H9 (cell line): ENCODE measurements around the gene KRTAP10-6. TPM values are rescaled to one million over a fixed set of nuclear protein-coding genes. Genes with fewer than 3 reads are reported as not detected.

Experiments used
- DNase-seq: peaks from one replicate; pipeline ENCODE4 v3.0.0-alpha.2; 2017
- H2AFZ ChIP-seq: one replicate; pipeline ENCODE4 v1.6.1; 2013; ENCODE audit warnings: mild to moderate bottlenecking, low read length, control low read depth, moderate library complexity
- H2AK5ac ChIP-seq: 2 replicates; pipeline ENCODE4 v1.6.1; 2013; ENCODE audit warnings: low read length, control low read depth, mixed read lengths; ENCODE audit not compliant: insufficient read length
- H2BK120ac ChIP-seq: one replicate; pipeline ENCODE4 v1.6.1; 2013; ENCODE audit warnings: low read depth, mild to moderate bottlenecking, low read length, control low read depth, inconsistent platforms; ENCODE audit not compliant: poor library complexity, severe bottlenecking
- H2BK12ac ChIP-seq: 2 replicates; pipeline ENCODE4 v1.6.1; 2013; ENCODE audit warnings: low read length, control low read depth, mixed read lengths, low read depth; ENCODE audit not compliant: insufficient read length
- H2BK15ac ChIP-seq: 2 replicates; pipeline ENCODE4 v1.6.1; 2013; ENCODE audit warnings: low read depth, low read length, control low read depth
- H2BK20ac ChIP-seq: one replicate; pipeline ENCODE4 v1.6.1; 2013; ENCODE audit warnings: low read depth, mild to moderate bottlenecking, low read length, control low read depth, inconsistent platforms; ENCODE audit not compliant: poor library complexity, severe bottlenecking
- H2BK5ac ChIP-seq: 2 replicates; pipeline ENCODE4 v1.6.1; 2013; ENCODE audit warnings: low read length, control low read depth, mixed read lengths; ENCODE audit not compliant: insufficient read length
- H3K14ac ChIP-seq: 2 replicates; pipeline ENCODE4 v1.6.1; 2013; ENCODE audit warnings: low read length, control low read depth; ENCODE audit not compliant: insufficient read depth
- H3K18ac ChIP-seq: 2 replicates; pipeline ENCODE4 v1.6.1; 2013; ENCODE audit warnings: low read depth, mild to moderate bottlenecking, mixed read lengths, low read length, control low read depth; ENCODE audit not compliant: insufficient read length
- H3K23ac ChIP-seq: 2 replicates; pipeline ENCODE4 v1.6.1; 2013; ENCODE audit warnings: low read length, control low read depth, mixed read lengths, low read depth; ENCODE audit not compliant: insufficient read length
- H3K23me2 ChIP-seq: 2 replicates; pipeline ENCODE4 v1.6.1; 2013; ENCODE audit warnings: low read depth, mild to moderate bottlenecking, mixed read lengths, low read length, control low read depth; ENCODE audit not compliant: insufficient read length, poor library complexity, severe bottlenecking
- H3K27ac ChIP-seq: 2 replicates; pipeline ENCODE4 v1.5.1; 2013; ENCODE audit warnings: low read length, control low read depth, mixed read lengths, low read depth; ENCODE audit not compliant: insufficient read length
- H3K27me3 ChIP-seq: 2 replicates; pipeline ENCODE4 v1.6.1; 2013; ENCODE audit warnings: low read length, control low read depth, inconsistent platforms; ENCODE audit not compliant: insufficient read depth
- H3K4ac ChIP-seq: 2 replicates; pipeline ENCODE4 v1.6.1; 2013; ENCODE audit warnings: low read depth, mild to moderate bottlenecking, control low read depth, inconsistent platforms, low read length, moderate library complexity
- H3K4me1 ChIP-seq: 2 replicates; pipeline ENCODE4 v1.6.1; 2013; ENCODE audit warnings: low read length, control low read depth, inconsistent platforms; ENCODE audit not compliant: insufficient read depth
- H3K4me2 ChIP-seq: 2 replicates; pipeline ENCODE4 v1.6.1; 2013; ENCODE audit warnings: low read length, control low read depth, mixed read lengths; ENCODE audit not compliant: insufficient read length, insufficient read depth
- H3K56ac ChIP-seq: 2 replicates; pipeline ENCODE4 v1.6.1; 2013; ENCODE audit warnings: low read depth, mild to moderate bottlenecking, mixed read lengths, low read length, control low read depth; ENCODE audit not compliant: insufficient read length
- H3K79me1 ChIP-seq: 2 replicates; pipeline ENCODE4 v1.6.1; 2013; ENCODE audit warnings: low read depth, mild to moderate bottlenecking, moderate library complexity, low read length, control low read depth, inconsistent platforms; ENCODE audit not compliant: insufficient read depth, poor library complexity, severe bottlenecking
- H3K79me2 ChIP-seq: 2 replicates; pipeline ENCODE4 v1.6.1; 2013; ENCODE audit warnings: low read length, control low read depth, inconsistent platforms; ENCODE audit not compliant: insufficient read depth
- H3K9ac ChIP-seq: 2 replicates; pipeline ENCODE4 v1.6.1; 2013; ENCODE audit warnings: low read length, control low read depth, mixed read lengths; ENCODE audit not compliant: insufficient read length; ENCODE audit errors: extremely low read depth
- H3K9me3 ChIP-seq: one replicate; pipeline ENCODE4 v1.6.1; 2013; ENCODE audit warnings: low read depth, low read length, inconsistent platforms; ENCODE audit not compliant: control insufficient read depth
- H3T11ph ChIP-seq: one replicate; pipeline ENCODE4 v1.6.1; 2013; ENCODE audit warnings: mild to moderate bottlenecking, low read length, control low read depth, inconsistent platforms
- H4K20me1 ChIP-seq: one replicate; pipeline ENCODE4 v1.6.1; 2013; ENCODE audit not compliant: control insufficient read depth, insufficient read length, insufficient read depth
- H4K5ac ChIP-seq: 2 replicates; pipeline ENCODE4 v1.6.1; 2013; ENCODE audit warnings: low read depth, mild to moderate bottlenecking, mixed read lengths, low read length, control low read depth; ENCODE audit not compliant: insufficient read length
- H4K8ac ChIP-seq: replicated peaks from 2 replicates; pipeline ENCODE4 v1.6.1; 2013; ENCODE audit warnings: low read length, control low read depth, mixed read lengths, low read depth; ENCODE audit not compliant: insufficient read length
- H4K91ac ChIP-seq: 2 replicates; pipeline ENCODE4 v1.6.1; 2013; ENCODE audit warnings: low read depth, mild to moderate bottlenecking, moderate library complexity, mixed read lengths, low read length, control low read depth; ENCODE audit not compliant: insufficient read length
- H3K27ac Mint-ChIP-seq, 3 experiments: 2 replicates in 2 of 3; 3 replicates in 1 of 3; pipeline ENCODE4 v1.8.0; 2020 to 2021; ENCODE audit warnings: mixed read lengths in 3 of 3, mild to moderate bottlenecking in 1 of 3, moderate library complexity in 1 of 3
- H3K27me3 Mint-ChIP-seq: 2 replicates; pipeline ENCODE4 v1.8.0; 2021; ENCODE audit warnings: low read depth, mild to moderate bottlenecking, moderate library complexity, mixed read lengths
- H3K36me3 Mint-ChIP-seq, 3 experiments: 2 replicates in 2 of 3; 3 replicates in 1 of 3; pipeline ENCODE4 v1.8.0; 2020 to 2021; ENCODE audit warnings: low read depth in 3 of 3, mixed read lengths in 3 of 3; ENCODE audit not compliant: insufficient read depth in 1 of 3
- H3K4me1 Mint-ChIP-seq, 2 experiments: 2 replicates each; pipeline ENCODE4 v1.8.0; 2020; ENCODE audit warnings: mixed read lengths in 2 of 2
- H3K4me3 Mint-ChIP-seq, 2 experiments: 2 replicates in 1 of 2; 3 replicates in 1 of 2; pipeline ENCODE4 v1.8.0; 2020 to 2021; ENCODE audit warnings: mild to moderate bottlenecking in 2 of 2, mixed read lengths in 2 of 2, moderate library complexity in 1 of 2
- H3K9me3 Mint-ChIP-seq, 2 experiments: 2 replicates in 1 of 2; 3 replicates in 1 of 2; pipeline ENCODE4 v1.8.0; 2020; ENCODE audit warnings: mild to moderate bottlenecking in 2 of 2, mixed read lengths in 2 of 2, moderate library complexity in 1 of 2
- CTCF ChIP-seq: fragments of 200-600 bp; sonication (generic); conservative IDR thresholded peaks from 3 replicates; pipeline ENCODE4 v1.8.0; 2021; ENCODE audit warnings: antibody characterized with exemption, mild to moderate bottlenecking
- WGBS: extraction: QIAGEN DNeasy Blood & Tissue Kit; methylation state at CpG from one replicate; pipeline ENCODE4 v1.1.7; 2013; ENCODE audit warnings: missing lambda C conversion rate, low lambda C conversion rate, mixed read lengths; ENCODE audit not compliant: insufficient read length; ENCODE audit errors: extremely low coverage; 5-methylcytosine and 5-hydroxymethylcytosine counted together
- total RNA-seq: library from RNA; stranded (reverse); gene quantifications from 2 replicates; pipeline ENCODE4 v1.2.1, GENCODE V29; 2021

KRTAP10-6 gene
- total RNA-seq, 1 experiment from 2014 or later = not detected

GRCh38 chr21:44551340-44551961, 40.9 kb downstream of the KRTAP10-6 start, which contains the start of gene KRTAP10-2:
Gene KRTAP10-2 (minus strand): TSS chr21:44551505. CDS start chr21:44551458, 47 bp downstream.
- H3K9me3 Mint-ChIP-seq = peaks cover 7 to 11% of the 10 kb centered on the region in 2 experiments; a peak in 4 of 5 replicates
- no peak within 1 kb of the TSS for H3K23ac ChIP-seq
- H3K36me3 Mint-ChIP-seq = peaks cover 0 to 14% (median 9%) of the 10 kb centered on the region in 3 experiments; a peak in 3 of 7 replicates
- H3K18ac ChIP-seq = no peak within 1 kb of the TSS
- H3K27me3 Mint-ChIP-seq = peaks cover 3% of the 10 kb centered on the region
- peak within 1 kb of the TSS in 2 of 3 experiments; percentile 82 to 85; a peak in 6 of 7 replicates for H3K27ac Mint-ChIP-seq
- H3K27ac ChIP-seq = no peak within 1 kb of the TSS
- no peak within 1 kb of the TSS for H2BK5ac ChIP-seq
- WGBS = no CpG with 5 or more reads among the region's 17 CpGs
- no peak within 1 kb of the TSS for H3K9ac ChIP-seq
- no peaks in the 10 kb centered on the region for H3K9me3 ChIP-seq
- H2AK5ac ChIP-seq = no peak within 1 kb of the TSS
- no peak within 1 kb of the TSS for H3T11ph ChIP-seq
- H4K20me1 ChIP-seq = no peaks in the 10 kb centered on the region
- H2BK120ac ChIP-seq = no peak within 1 kb of the TSS
- H3K27me3 ChIP-seq = no peaks in the 10 kb centered on the region
- no peak within 1 kb of the TSS for H3K56ac ChIP-seq
- no peaks in the 10 kb centered on the region for H3K23me2 ChIP-seq
- H3K4ac ChIP-seq = no peak within 1 kb of the TSS; the same call in 1 of the 2 replicates
- H3K79me2 ChIP-seq = no peaks in the 10 kb centered on the region
- peak within 1 kb of the TSS; percentile 87; the same call in 1 of the 2 replicates for H2BK15ac ChIP-seq
- H2AFZ ChIP-seq = no peak within 1 kb of the TSS
- no peak within 1 kb of the TSS for H4K8ac ChIP-seq
- H3K4me2 ChIP-seq = no peak within 1 kb of the TSS
- H3K4me3 Mint-ChIP-seq = no peak within 1 kb of the TSS; a peak in 1 of 5 replicates
- no peak within 1 kb of the TSS for H4K91ac ChIP-seq
- peak; percentile 28 for DNase-seq
- H3K4me1 ChIP-seq = peaks cover 6% of the 10 kb centered on the region; the same call in 1 of the 2 replicates
- no peaks in the 10 kb centered on the region for H3K79me1 ChIP-seq
- H4K5ac ChIP-seq = no peak within 1 kb of the TSS
- no peak within 1 kb of the TSS for H2BK20ac ChIP-seq
- H3K14ac ChIP-seq = peak within 1 kb of the TSS; percentile 53
- peaks cover 42 to 54% of the 10 kb centered on the region in 2 experiments for H3K4me1 Mint-ChIP-seq
- no peak within 1 kb of the TSS for H2BK12ac ChIP-seq
- no peak for TF ChIP-seq CTCF
